Lung (tissue), 12 donors: ENCODE measurements around the gene PEX7. TPM values are rescaled to one million over a fixed set of nuclear protein-coding genes. Genes with fewer than 3 reads are reported as not detected.

Experiments
- ATAC-seq: fragments of 200-7000 bp; cut with Tn5 transposase; one replicate; pipeline ENCODE4 v1.9.1; 2020; ENCODE audit warnings: moderate number of reproducible peaks; ENCODE audit not compliant: insufficient read depth, low FRiP score
- DNase-seq, 3 donors: peaks; one replicate each; pipeline ENCODE4 v3.0.0-alpha.2; 2013 to 2017
- H3K27ac ChIP-seq, 2 donors: one replicate each; pipeline ENCODE4 v1.5.1; 2013; ENCODE audit warnings: mild to moderate bottlenecking in 2 of 2, moderate library complexity in 2 of 2, control low read depth in 1 of 2, inconsistent platforms in 1 of 2, low read depth in 1 of 2, low read length in 1 of 2
- H3K27me3 ChIP-seq, 3 donors: one replicate each; pipeline ENCODE4 v1.5.1; 2013; ENCODE audit warnings: low read length in 2 of 3; ENCODE audit not compliant: control insufficient read depth in 3 of 3, insufficient read depth in 3 of 3
- H3K36me3 ChIP-seq, 4 donors: one replicate each; pipeline ENCODE4 v1.5.1; 2013; ENCODE audit warnings: low read length in 4 of 4, mild to moderate bottlenecking in 1 of 4, moderate library complexity in 1 of 4; ENCODE audit not compliant: control insufficient read depth in 4 of 4, insufficient read depth in 4 of 4
- H3K4me1 ChIP-seq, 5 donors: one replicate each; pipeline ENCODE4 v1.5.1; 2013; ENCODE audit warnings: low read length in 5 of 5, mild to moderate bottlenecking in 2 of 5, moderate library complexity in 1 of 5; ENCODE audit not compliant: control insufficient read depth in 5 of 5, insufficient read depth in 5 of 5
- H3K4me3 ChIP-seq: one replicate; pipeline ENCODE4 v1.5.1; 2013; ENCODE audit warnings: mild to moderate bottlenecking, control low read depth, moderate library complexity
- H3K9ac ChIP-seq, 2 donors: one replicate each; pipeline ENCODE4 v1.5.1; 2013; ENCODE audit warnings: low read length in 2 of 2, control low read depth in 1 of 2; ENCODE audit not compliant: insufficient read depth in 1 of 2
- H3K9me3 ChIP-seq, 4 donors: one replicate each; pipeline ENCODE4 v1.5.1; 2013; ENCODE audit warnings: low read length in 3 of 4, mild to moderate bottlenecking in 1 of 4, moderate library complexity in 1 of 4; ENCODE audit not compliant: control insufficient read depth in 4 of 4, insufficient read depth in 3 of 4
- CTCF ChIP-seq: IDR thresholded peaks from 2 replicates; pipeline ENCODE4 v1.5.1; 2012; ENCODE audit warnings: mild to moderate bottlenecking; ENCODE audit errors: control extremely low read depth, extremely low read depth
- WGBS, 2 donors: extraction: QIAGEN DNeasy Blood & Tissue Kit; methylation state at CpG; one replicate each; pipeline ENCODE4 v1.1.7; 2013; 5-methylcytosine and 5-hydroxymethylcytosine counted together
- polyA plus RNA-seq, 2 donors: library from polyadenylated mRNA; stranded (reverse); fragments of 200-250 nt; gene quantifications; one replicate each; pipeline ENCODE4 v1.2.1, GENCODE V29; 2013
- total RNA-seq, 2 donors: library from RNA; depleted of rRNA in 1 of 2; stranded (reverse); fragments of >200 nt in 1 of 2; gene quantifications; one replicate each; pipeline ENCODE4 v1.2.1, GENCODE V29; 2014 to 2021
- donor health status: control.
- donor health status: control.
- donor health status: Bipolar disorder and iron deficiency.
- donor health status: healthy.
- donor health status: DM: yes; HTN: yes; CAD: no.

Gene PEX7
- total and polyA plus RNA-seq, 4 donors, result 4.8 to 12.5 (median 9.5) TPM

- ATAC-seq, result no peak
- TF ChIP-seq CTCF, result no peak
- 1 to 3% methylated on average over 11 of the region's 11 CpGs for WGBS, 2 donors
Measured at GRCh38 chr6:136822046-136822375, 381 bp upstream of the PEX7 start.

GRCh38 chr6:136823128-136823660, 802 bp downstream of the PEX7 start:
- peak; percentile 2 for ATAC-seq
- 54 to 60% methylated on average over 31 of the region's 31 CpGs for WGBS, 2 donors
- H3K9me3 ChIP-seq, result no peaks in the 10 kb centered on the region

More at GRCh38 chr6:136822046-136822375, 381 bp upstream of the PEX7 start:
- H3K27me3 ChIP-seq, result no peaks in the 10 kb centered on the region
- no peaks in the 10 kb centered on the region for H3K9me3 ChIP-seq
- H3K9ac ChIP-seq, result peak overlapping the region; percentile 47 to 97
- H3K4me1 ChIP-seq, result peaks cover 0 to 25% (median 5%) of the 10 kb centered on the region in 5 donors
- peaks cover 0 to 5% (median 1%) of the 10 kb centered on the region in 4 donors for H3K36me3 ChIP-seq
- H3K4me3 ChIP-seq, result peak overlapping the region; percentile 14
- no peak for DNase-seq
- peak overlapping the region; percentile 95 to 97 for H3K27ac ChIP-seq

GRCh38 chr6:136826216-136826615, 3.8 kb downstream of the PEX7 start:
- no peak overlapping the region for H3K9ac ChIP-seq
- no peak for DNase-seq
- H3K36me3 ChIP-seq, result peaks cover 0 to 12% (median 6%) of the 10 kb centered on the region in 4 donors
- H3K27ac ChIP-seq, result no peak overlapping the region
- H3K4me1 ChIP-seq, result peaks cover 2 to 19% (median 4%) of the 10 kb centered on the region in 5 donors
- WGBS, 2 donors, result 67 to 85% methylated on average over 6 of the region's 6 CpGs
- ATAC-seq, result no peak
- no peaks in the 10 kb centered on the region for H3K9me3 ChIP-seq
- H3K27me3 ChIP-seq, result no peaks in the 10 kb centered on the region
- no peak for TF ChIP-seq CTCF
- H3K4me3 ChIP-seq, result no peak overlapping the region

More at GRCh38 chr6:136823128-136823660, 802 bp downstream of the PEX7 start:
- no peaks in the 10 kb centered on the region for H3K27me3 ChIP-seq
- H3K36me3 ChIP-seq, result peaks cover 0 to 5% (median 1%) of the 10 kb centered on the region in 4 donors
- peak overlapping the region; percentile 72 to 92 for H3K9ac ChIP-seq
- peaks cover under 1 to 25% (median 5%) of the 10 kb centered on the region in 5 donors for H3K4me1 ChIP-seq
- DNase-seq, result no peak
- peak overlapping the region; percentile 78 for H3K4me3 ChIP-seq
- H3K27ac ChIP-seq, result peak overlapping the region; percentile 95 to 97
- TF ChIP-seq CTCF, result no peak
